Measurements from ENCODE around the gene ATP10A. TPM values are rescaled to one million over a fixed set of nuclear protein-coding genes. Genes with fewer than 3 reads are reported as not detected.

The ATP10A gene
- total RNA-seq, 1 experiment from 2014 or later, result 3.0 TPM

- intact Hi-C loops (cut with micrococcal nuclease; ENCODE audit: unreplicated experiment), result no loop called here
- CTCF ChIA-PET, result no interaction called here
- H3K27ac Mint-ChIP-seq (ENCODE audit: unreplicated experiment), result no peak overlapping the region
- H3K9me3 Mint-ChIP-seq (ENCODE audit: low read depth, unreplicated experiment), result no peaks in the 10 kb centered on the region
- no peak for DNase-seq
- no peak overlapping the region for H3K4me3 Mint-ChIP-seq (ENCODE audit: low read depth, unreplicated experiment)
- no peaks in the 10 kb centered on the region for H3K4me1 Mint-ChIP-seq (ENCODE audit: low read depth, unreplicated experiment)
- BruUV-seq (replicated peaks), result no TSS peak
- TF ChIP-seq CTCF (IDR thresholded peaks at IDR 0.05; ENCODE audit: unreplicated experiment), result no peak
- H3K36me3 Mint-ChIP-seq (ENCODE audit: insufficient read depth, unreplicated experiment), result no peaks in the 10 kb centered on the region
- no peaks in the 10 kb centered on the region for H3K27me3 Mint-ChIP-seq (ENCODE audit: unreplicated experiment)
These were observed 10.2 kb downstream of the ATP10A start for GRCh38 chr15:25852661-25853524.

GRCh38 chr15:25852027-25852426 lies 11.1 kb downstream of the ATP10A start:
- intact Hi-C loops (cut with micrococcal nuclease; ENCODE audit: unreplicated experiment), result no loop called here
- TF ChIP-seq CTCF (IDR thresholded peaks at IDR 0.05; ENCODE audit: unreplicated experiment), result no peak
- no TSS peak for BruUV-seq (replicated peaks)
- H3K27me3 Mint-ChIP-seq (ENCODE audit: unreplicated experiment), result no peaks in the 10 kb centered on the region
- no peak overlapping the region for H3K27ac Mint-ChIP-seq (ENCODE audit: unreplicated experiment)
- DNase-seq, result no peak
- CTCF ChIA-PET, result no interaction called here
- H3K4me3 Mint-ChIP-seq (ENCODE audit: low read depth, unreplicated experiment), result no peak overlapping the region
- H3K36me3 Mint-ChIP-seq (ENCODE audit: insufficient read depth, unreplicated experiment), result no peaks in the 10 kb centered on the region
- H3K4me1 Mint-ChIP-seq (ENCODE audit: low read depth, unreplicated experiment), result no peaks in the 10 kb centered on the region
- no peaks in the 10 kb centered on the region for H3K9me3 Mint-ChIP-seq (ENCODE audit: low read depth, unreplicated experiment)

- no peak for TF ChIP-seq CTCF (IDR thresholded peaks at IDR 0.05; ENCODE audit: unreplicated experiment)
- no peaks in the 10 kb centered on the region for H3K9me3 Mint-ChIP-seq (ENCODE audit: low read depth, unreplicated experiment)
- H3K27ac Mint-ChIP-seq (ENCODE audit: unreplicated experiment), result no peak overlapping the region
- no peaks in the 10 kb centered on the region for H3K36me3 Mint-ChIP-seq (ENCODE audit: insufficient read depth, unreplicated experiment)
- peak; percentile 32 for DNase-seq
- BruUV-seq (replicated peaks), result no TSS peak
- CTCF ChIA-PET, result no interaction called here
- H3K27me3 Mint-ChIP-seq (ENCODE audit: unreplicated experiment), result no peaks in the 10 kb centered on the region
- no peaks in the 10 kb centered on the region for H3K4me1 Mint-ChIP-seq (ENCODE audit: low read depth, unreplicated experiment)
- intact Hi-C loops (cut with micrococcal nuclease; ENCODE audit: unreplicated experiment), result no loop called here
- H3K4me3 Mint-ChIP-seq (ENCODE audit: low read depth, unreplicated experiment), result peak overlapping the region; percentile 28
These were observed 12.7 kb downstream of the ATP10A start for GRCh38 chr15:25850154-25851111.

GRCh38 chr15:25849157-25849921 lies 13.8 kb downstream of the ATP10A start:
- no peaks in the 10 kb centered on the region for H3K4me1 Mint-ChIP-seq (ENCODE audit: low read depth, unreplicated experiment)
- H3K27ac Mint-ChIP-seq (ENCODE audit: unreplicated experiment), result no peak overlapping the region
- no peaks in the 10 kb centered on the region for H3K9me3 Mint-ChIP-seq (ENCODE audit: low read depth, unreplicated experiment)
- no peaks in the 10 kb centered on the region for H3K36me3 Mint-ChIP-seq (ENCODE audit: insufficient read depth, unreplicated experiment)
- peak overlapping the region; percentile 39 for H3K4me3 Mint-ChIP-seq (ENCODE audit: low read depth, unreplicated experiment)
- CTCF ChIA-PET, result no interaction called here
- TF ChIP-seq CTCF (IDR thresholded peaks at IDR 0.05; ENCODE audit: unreplicated experiment), result no peak
- intact Hi-C loops (cut with micrococcal nuclease; ENCODE audit: unreplicated experiment), result no loop called here
- DNase-seq, result no peak
- no peaks in the 10 kb centered on the region for H3K27me3 Mint-ChIP-seq (ENCODE audit: unreplicated experiment)
- BruUV-seq (replicated peaks), result no TSS peak

Measured in Calu3 (cell line).